T-cell (primary cell): ENCODE measurements around the gene VPS13D. TPM values are rescaled to one million over a fixed set of nuclear protein-coding genes. Genes with fewer than 3 reads are reported as not detected.

Experiments
- ATAC-seq, 4 experiments: fragments of 200-7000 bp in 3 of 4; fragments of 150-1000 bp in 1 of 4; cut with Tn5 transposase; replicated peaks in 1 of 4; 1 replicate in 3 of 4; 2 replicates in 1 of 4; pipeline ENCODE4 v1.10.0; 2021; ENCODE audit warnings: moderate library complexity in 3 of 4, mild to moderate bottlenecking in 2 of 4, moderate number of reproducible peaks in 1 of 4
- CTCF ChIA-PET, 2 donors: fragments of 300-600 bp; sonication (Branson Sonifier 250); formaldehyde crosslinking; loops; one replicate each; lab custom pipeline; 2022; ENCODE audit warnings: antibody characterized with exemption in 2 of 2; lab: Charles Lee
- POLR2A ChIA-PET, 2 donors: fragments of 300-600 bp; sonication (Branson Sonifier 250); formaldehyde crosslinking; loops; one replicate each; lab custom pipeline; 2022; ENCODE audit warnings: antibody characterized with exemption in 2 of 2; lab: Charles Lee
- DNase-seq, 35 experiments: peaks; one replicate each; pipeline versions ENCODE4 v3.0.0 to v3.0.0-alpha.2; 2013 to 2023
- H3K27ac ChIP-seq: one replicate; pipeline ENCODE4 v1.5.1; 2013; ENCODE audit warnings: low read length
- H3K27me3 ChIP-seq, 2 experiments: replicated peaks in 1 of 2; 1 replicate in 1 of 2; 2 replicates in 1 of 2; pipeline versions ENCODE4 v1.6.1 to v1.7.0; 2013; ENCODE audit warnings: low read length in 1 of 2, mixed read lengths in 1 of 2; ENCODE audit not compliant: control insufficient read depth in 2 of 2, insufficient read depth in 2 of 2; ENCODE audit errors: extremely low read depth in 1 of 2
- H3K36me3 ChIP-seq, 2 donors: 1 replicate in 1 of 2; 2 replicates in 1 of 2; pipeline versions ENCODE4 v1.6.1 to v1.7.0; 2013; ENCODE audit warnings: low read length in 1 of 2; ENCODE audit not compliant: control insufficient read depth in 2 of 2, insufficient read depth in 1 of 2; ENCODE audit errors: extremely low read depth in 1 of 2
- H3K4me1 ChIP-seq, 2 experiments: 1 replicate in 1 of 2; 2 replicates in 1 of 2; pipeline versions ENCODE4 v1.6.1 to v1.7.0; 2013; ENCODE audit warnings: low read length in 2 of 2, mixed read lengths in 1 of 2; ENCODE audit not compliant: insufficient read depth in 2 of 2, control insufficient read depth in 1 of 2; ENCODE audit errors: extremely low read depth in 1 of 2
- H3K4me3 ChIP-seq, 2 donors: 1 replicate in 1 of 2; 2 replicates in 1 of 2; pipeline versions ENCODE4 v1.5.1 to v1.7.0; 2013; ENCODE audit warnings: mild to moderate bottlenecking in 2 of 2, low read length in 1 of 2, moderate library complexity in 1 of 2; ENCODE audit not compliant: control insufficient read depth in 1 of 2; ENCODE audit errors: extremely low read depth in 1 of 2
- H3K9me3 ChIP-seq: 2 replicates; pipeline ENCODE4 v1.7.0; 2013
- H3K27ac Mint-ChIP-seq, 2 donors: one replicate each; pipeline ENCODE4 v1.8.0; 2020 to 2021; ENCODE audit warnings: mild to moderate bottlenecking in 2 of 2, mixed read lengths in 2 of 2
- H3K27me3 Mint-ChIP-seq, 2 donors: one replicate each; pipeline ENCODE4 v1.8.0; 2021 to 2022; ENCODE audit warnings: mixed read lengths in 2 of 2
- H3K36me3 Mint-ChIP-seq: one replicate; pipeline ENCODE4 v1.8.0; 2021; ENCODE audit warnings: mixed read lengths
- H3K4me1 Mint-ChIP-seq, 3 donors: one replicate each; pipeline ENCODE4 v1.8.0; 2020 to 2022; ENCODE audit warnings: mixed read lengths in 3 of 3, mild to moderate bottlenecking in 1 of 3
- H3K4me3 Mint-ChIP-seq, 3 donors: one replicate each; pipeline ENCODE4 v1.8.0; 2020 to 2022; ENCODE audit warnings: mild to moderate bottlenecking in 3 of 3, mixed read lengths in 3 of 3, moderate library complexity in 3 of 3
- H3K9me3 Mint-ChIP-seq, 3 donors: one replicate each; pipeline ENCODE4 v1.8.0; 2020 to 2022; ENCODE audit warnings: mixed read lengths in 3 of 3
- WGBS: methylation state at CpG from one replicate; pipeline ENCODE4 v1.1.5; 2013; ENCODE audit warnings: missing lambda C conversion rate; ENCODE audit not compliant: insufficient coverage; 5-methylcytosine and 5-hydroxymethylcytosine counted together
- total RNA-seq, 35 experiments: library from RNA in 6 of 35; stranded (reverse) in 6 of 35; fragments of 120-200 nt in 1 of 35; gene quantifications; one replicate each; pipeline versions ENCODE4 v1.2.1 to v1.2.4 and lab custom pipeline; 2013 to 2026

Gene VPS13D
- total RNA-seq, 5 donors from 2014 or later (not counting 1 experiment from before 2014, with no cell fraction given): 73.5 to 85.9 (median 75.8) TPM

GRCh38 chr1:12441414-12442105 lies 211.7 kb downstream of the VPS13D start:
- Mint-ChIP-seq H3K9me3 (peaks cover 0 to 8% (median 3%) of the 10 kb centered on the region in 3 donors), H3K4me1 (peaks cover 64 to 78% (median 66%) of the 10 kb centered on the region in 3 donors), H3K27me3 (no peaks in the 10 kb centered on the region), H3K27ac (no peak overlapping the region), H3K4me3 (no peak overlapping the region), H3K36me3 (peaks cover 54% of the 10 kb centered on the region)
- peaks cover 0 to 6% of the 10 kb centered on the region in 2 donors for H3K36me3 ChIP-seq
- ChIA-PET CTCF (interaction anchor here in 1 of 2 donors (0.6 kb wide), 1 partner anchor 36 kb away, joined by 4 read pairs; no protein-coding TSS in a partner anchor), POLR2A (interaction anchor here in 1 of 2 donors (0.6 kb wide), 1 partner anchor 14 kb away, joined by 4 read pairs; no protein-coding TSS in a partner anchor)
- H3K27ac ChIP-seq: no peak overlapping the region
- no peaks in the 10 kb centered on the region for H3K9me3 ChIP-seq
- no peak for ATAC-seq
- no peaks in the 10 kb centered on the region for H3K27me3 ChIP-seq
- no peak overlapping the region for H3K4me3 ChIP-seq
- 100% methylated on average over 2 of the region's 7 CpGs for WGBS
- H3K4me1 ChIP-seq: peaks cover 29 to 49% of the 10 kb centered on the region in 2 experiments
- DNase-seq: no peak

GRCh38 chr1:12442217-12442616 lies 212.4 kb downstream of the VPS13D start:
- H3K9me3 ChIP-seq: no peaks in the 10 kb centered on the region
- no peak overlapping the region for H3K4me3 Mint-ChIP-seq
- ChIA-PET POLR2A (interaction anchor here in 1 of 2 donors (0.6 kb wide), 1 partner anchor 14 kb away, joined by 4 read pairs; no protein-coding TSS in a partner anchor), CTCF (interaction anchor here in 1 of 2 donors (0.6 kb wide), 1 partner anchor 37 kb away, joined by 4 read pairs; no protein-coding TSS in a partner anchor)
- H3K36me3 ChIP-seq: peaks cover 0 to 6% of the 10 kb centered on the region in 2 donors
- no peak for DNase-seq
- H3K27me3 ChIP-seq: no peaks in the 10 kb centered on the region
- H3K4me1 Mint-ChIP-seq: peaks cover 64 to 76% (median 66%) of the 10 kb centered on the region in 3 donors
- H3K4me3 ChIP-seq: no peak overlapping the region
- no peak overlapping the region for H3K27ac ChIP-seq
- ATAC-seq: no peak
- H3K36me3 Mint-ChIP-seq: peaks cover 57% of the 10 kb centered on the region
- H3K4me1 ChIP-seq: peaks cover 30 to 43% of the 10 kb centered on the region in 2 experiments
- WGBS: no CpG with 5 or more reads among the region's 1 CpG
- H3K27me3 Mint-ChIP-seq: no peaks in the 10 kb centered on the region
- peaks cover 0 to 8% (median 3%) of the 10 kb centered on the region in 3 donors for H3K9me3 Mint-ChIP-seq
- no peak overlapping the region for H3K27ac Mint-ChIP-seq

GRCh38 chr1:12443151-12443550 lies 213.3 kb downstream of the VPS13D start:
- ATAC-seq (no peak), DNase-seq (no peak)
- H3K27me3 ChIP-seq: no peaks in the 10 kb centered on the region
- no peaks in the 10 kb centered on the region for H3K27me3 Mint-ChIP-seq
- no peak overlapping the region for H3K4me3 Mint-ChIP-seq
- ChIA-PET CTCF (no interaction called here), POLR2A (no interaction called here)
- H3K9me3 ChIP-seq: no peaks in the 10 kb centered on the region
- H3K4me1 Mint-ChIP-seq: peaks cover 64 to 75% (median 66%) of the 10 kb centered on the region in 3 donors
- no peak overlapping the region for H3K27ac ChIP-seq
- no peak overlapping the region for H3K27ac Mint-ChIP-seq
- H3K9me3 Mint-ChIP-seq: peaks cover 0 to 4% (median 3%) of the 10 kb centered on the region in 3 donors
- H3K36me3 Mint-ChIP-seq: peaks cover 57% of the 10 kb centered on the region
- peaks cover 0 to 6% of the 10 kb centered on the region in 2 donors for H3K36me3 ChIP-seq
- H3K4me3 ChIP-seq: no peak overlapping the region
- peaks cover 29 to 38% of the 10 kb centered on the region in 2 experiments for H3K4me1 ChIP-seq

- no peak for DNase-seq
- Mint-ChIP-seq H3K4me1 (peaks cover 64 to 75% (median 66%) of the 10 kb centered on the region in 3 donors), H3K4me3 (no peak overlapping the region), H3K9me3 (peaks cover 0 to 3% (median 0%) of the 10 kb centered on the region in 3 donors), H3K36me3 (peaks cover 52% of the 10 kb centered on the region), H3K27ac (peak overlapping the region; percentile 11 to 82), H3K27me3 (no peaks in the 10 kb centered on the region)
- H3K4me3 ChIP-seq: no peak overlapping the region
- H3K4me1 ChIP-seq: peaks cover 31 to 37% of the 10 kb centered on the region in 2 experiments
- WGBS: 100% methylated on average over 2 of the region's 4 CpGs
- H3K27me3 ChIP-seq: no peaks in the 10 kb centered on the region
- ChIA-PET CTCF (no interaction called here), POLR2A (no interaction called here)
- H3K27ac ChIP-seq: no peak overlapping the region
- no peaks in the 10 kb centered on the region for H3K9me3 ChIP-seq
- H3K36me3 ChIP-seq: peaks cover 0 to 6% of the 10 kb centered on the region in 2 donors
- ATAC-seq: no peak
Observed at GRCh38 chr1:12444329-12444841, 214.6 kb downstream of the VPS13D start.

- CTCF ChIA-PET: interaction anchor here in 1 of 2 donors (0.6 kb wide), 1 partner anchor 308 kb away, joined by 3 read pairs; no protein-coding TSS in a partner anchor
- H3K36me3 Mint-ChIP-seq: peaks cover 47% of the 10 kb centered on the region
- ATAC-seq: no peak
- no peaks in the 10 kb centered on the region for H3K27me3 Mint-ChIP-seq
- Histone ChIP-seq H3K36me3 (peaks cover 0 to 6% of the 10 kb centered on the region in 2 donors), H3K27me3 (no peaks in the 10 kb centered on the region), H3K9me3 (no peaks in the 10 kb centered on the region), H3K4me3 (no peak overlapping the region), H3K4me1 (peaks cover 29 to 36% of the 10 kb centered on the region in 2 experiments), H3K27ac (no peak overlapping the region)
- POLR2A ChIA-PET: no interaction called here
- peaks cover 64 to 75% (median 66%) of the 10 kb centered on the region in 3 donors for H3K4me1 Mint-ChIP-seq
- 100% methylated on average over 1 of the region's 3 CpGs for WGBS
- no peak for DNase-seq
- H3K4me3 Mint-ChIP-seq: no peak overlapping the region
- H3K27ac Mint-ChIP-seq: no peak overlapping the region
- peaks cover 0 to 3% (median 0%) of the 10 kb centered on the region in 3 donors for H3K9me3 Mint-ChIP-seq
Observed at GRCh38 chr1:12445257-12445656, 215.4 kb downstream of the VPS13D start.

GRCh38 chr1:12446593-12446992 lies 216.8 kb downstream of the VPS13D start:
- Histone ChIP-seq H3K4me1 (peaks cover 35 to 41% of the 10 kb centered on the region in 2 experiments), H3K4me3 (no peak overlapping the region), H3K36me3 (peaks cover 0 to under 1% of the 10 kb centered on the region in 2 donors), H3K9me3 (no peaks in the 10 kb centered on the region), H3K27me3 (no peaks in the 10 kb centered on the region), H3K27ac (no peak overlapping the region)
- peak overlapping the region in 1 of 2 donors; percentile 40 for H3K27ac Mint-ChIP-seq
- no peak overlapping the region for H3K4me3 Mint-ChIP-seq
- no CpG with 5 or more reads among the region's 2 CpGs for WGBS
- ChIA-PET POLR2A (no interaction called here), CTCF (interaction anchor here in 1 of 2 donors (0.6 kb wide), 1 partner anchor 1938 kb away, joined by 3 read pairs; no protein-coding TSS in a partner anchor)
- H3K9me3 Mint-ChIP-seq: peaks cover 0 to 3% (median 0%) of the 10 kb centered on the region in 3 donors
- H3K36me3 Mint-ChIP-seq: peaks cover 51% of the 10 kb centered on the region
- ATAC-seq (no peak), DNase-seq (no peak)
- peaks cover 70 to 79% (median 74%) of the 10 kb centered on the region in 3 donors for H3K4me1 Mint-ChIP-seq
- no peaks in the 10 kb centered on the region for H3K27me3 Mint-ChIP-seq
